HepG2 (cell line): Measurements from ENCODE around the gene FNIP2. TPM values are rescaled to one million over a fixed set of nuclear protein-coding genes. Genes with fewer than 3 reads are reported as not detected.

Experiments
- BRD4 ChIP-seq: sonication (generic); formaldehyde crosslinking; IDR thresholded peaks from 2 replicates; pipeline ENCODE4 v1.4.0; 2020; ENCODE audit warnings: missing genetic modification reagents
- CCAR2 ChIP-seq: fragments of 200-400 bp; formaldehyde crosslinking; optimal IDR thresholded peaks from 2 replicates; pipeline ENCODE3; 2018; ENCODE audit warnings: low read depth, mild to moderate bottlenecking, low read length, moderate library complexity
- FOXA3 ChIP-seq: IDR thresholded peaks from 2 replicates; pipeline ENCODE4 v1.6.1; 2016; ENCODE audit warnings: missing genetic modification reagents, missing compliant biosample characterization
- KDM4B ChIP-seq: sonication (generic); formaldehyde crosslinking; IDR thresholded peaks from 2 replicates; pipeline ENCODE4 v1.4.0; 2020; ENCODE audit warnings: missing genetic modification reagents
- MTF1 ChIP-seq: sonication (generic); formaldehyde crosslinking; IDR thresholded peaks from 2 replicates; pipeline ENCODE4 v1.5.0; 2020; ENCODE audit warnings: missing genetic modification reagents
- MXD4 ChIP-seq: IDR thresholded peaks from 2 replicates; pipeline ENCODE4 v1.6.1; 2016; ENCODE audit warnings: mild to moderate bottlenecking, missing biosample characterization, missing genetic modification reagents
- NFYB ChIP-seq: sonication (generic); formaldehyde crosslinking; IDR thresholded peaks from 2 replicates; pipeline ENCODE4 v1.4.0; 2020; ENCODE audit warnings: missing genetic modification reagents
- PHB2 ChIP-seq: fragments of 450-650 bp; IDR thresholded peaks from 2 replicates; pipeline ENCODE4 v1.6.1; 2018; ENCODE audit not compliant: partially characterized antibody
- RNF2 ChIP-seq: fragments of 450-650 bp; conservative IDR thresholded peaks from 2 replicates; pipeline ENCODE4 v1.6.1; 2016; ENCODE audit warnings: low read depth
- SP140L ChIP-seq: sonication (generic); formaldehyde crosslinking; IDR thresholded peaks from 2 replicates; pipeline ENCODE4 v1.4.0; 2020; ENCODE audit warnings: missing genetic modification reagents, borderline replicate concordance
- THAP11 ChIP-seq: IDR thresholded peaks from 2 replicates; pipeline ENCODE4 v1.6.1; 2016; ENCODE audit warnings: missing biosample characterization, missing genetic modification reagents
- ZBTB20 ChIP-seq: sonication (generic); formaldehyde crosslinking; IDR thresholded peaks from 2 replicates; pipeline ENCODE4 v1.8.1; 2023; ENCODE audit warnings: missing genetic modification reagents, low read depth, mild to moderate bottlenecking, borderline replicate concordance
- ZBTB33 ChIP-seq: sonication (generic); formaldehyde crosslinking; IDR thresholded peaks from 2 replicates; pipeline ENCODE4 v1.4.0; 2020; ENCODE audit warnings: missing genetic modification reagents
- ZBTB7B ChIP-seq: sonication (generic); formaldehyde crosslinking; IDR thresholded peaks from 2 replicates; pipeline ENCODE4 v1.4.0; 2020; ENCODE audit warnings: missing genetic modification reagents
- ZFAT ChIP-seq: sonication (generic); formaldehyde crosslinking; conservative IDR thresholded peaks from 2 replicates; pipeline ENCODE4 v1.8.1; 2023; ENCODE audit warnings: missing genetic modification reagents, inconsistent platforms
- ZNF101 ChIP-seq: sonication (generic); formaldehyde crosslinking; IDR thresholded peaks from 2 replicates; pipeline ENCODE4 v1.4.0; 2020; ENCODE audit warnings: mild to moderate bottlenecking, low read depth, missing genetic modification reagents, borderline replicate concordance
- ZNF564 ChIP-seq: sonication (generic); formaldehyde crosslinking; IDR thresholded peaks from 2 replicates; pipeline ENCODE4 v1.8.1; 2023; ENCODE audit warnings: mild to moderate bottlenecking, missing genetic modification reagents
- ZNF619 ChIP-seq: sonication (generic); formaldehyde crosslinking; IDR thresholded peaks from 2 replicates; pipeline ENCODE4 v1.4.0; 2020; ENCODE audit warnings: mild to moderate bottlenecking, missing genetic modification reagents
- ZNF644 ChIP-seq: IDR thresholded peaks from 2 replicates; pipeline ENCODE4 v1.6.1; 2016; ENCODE audit warnings: low read depth
- ZNF746 ChIP-seq: sonication (generic); formaldehyde crosslinking; IDR thresholded peaks from 2 replicates; pipeline ENCODE4 v1.8.0; 2022; ENCODE audit warnings: mild to moderate bottlenecking, missing genetic modification reagents
- ZNF766 ChIP-seq: sonication (generic); formaldehyde crosslinking; IDR thresholded peaks from 2 replicates; pipeline ENCODE4 v1.5.0; 2020; ENCODE audit warnings: missing genetic modification reagents, borderline replicate concordance
- ZNF776 ChIP-seq: sonication (generic); formaldehyde crosslinking; IDR thresholded peaks from 2 replicates; pipeline ENCODE4 v1.4.0; 2020; ENCODE audit warnings: mild to moderate bottlenecking, missing genetic modification reagents
- polyA plus RNA-seq, 8 experiments: library from polyadenylated mRNA; depleted of rRNA in 3 of 8; stranded (reverse) in 7 of 8; unstranded in 1 of 8; fragments of >200 nt; fragmentation: Illumina TruSeq in 4 of 8; extraction: Trizol in 4 of 8; gene quantifications; 2 replicates each; pipeline versions ENCODE4 v1.2.1 to v1.2.3, GENCODE V29; 2011 to 2016; ENCODE audit warnings: low read depth in 4 of 8, missing spikeins in 1 of 8, mixed read lengths in 1 of 8; ENCODE audit not compliant: insufficient read depth in 1 of 8
- total RNA-seq, 5 experiments: library from RNA; depleted of rRNA; stranded (reverse); fragments of >200 nt; fragmentation: Illumina TruSeq; extraction: Trizol; gene quantifications; 2 replicates each; pipeline ENCODE4 v1.2.3, GENCODE V29; 2016; ENCODE audit warnings: low read depth in 1 of 5
- TF ChIP-seq, protein P1 (sequence below): IDR thresholded peaks from 2 replicates; pipeline ENCODE4 v1.6.1; 2016; ENCODE audit warnings: low read depth, borderline replicate concordance

The FNIP2 gene
- total and polyA plus RNA-seq, 2 of the 13 experiments (the other 11 are each of a cell fraction or from before 2014, with no cell fraction given), result 15.5 to 21.0 TPM

DNA sequence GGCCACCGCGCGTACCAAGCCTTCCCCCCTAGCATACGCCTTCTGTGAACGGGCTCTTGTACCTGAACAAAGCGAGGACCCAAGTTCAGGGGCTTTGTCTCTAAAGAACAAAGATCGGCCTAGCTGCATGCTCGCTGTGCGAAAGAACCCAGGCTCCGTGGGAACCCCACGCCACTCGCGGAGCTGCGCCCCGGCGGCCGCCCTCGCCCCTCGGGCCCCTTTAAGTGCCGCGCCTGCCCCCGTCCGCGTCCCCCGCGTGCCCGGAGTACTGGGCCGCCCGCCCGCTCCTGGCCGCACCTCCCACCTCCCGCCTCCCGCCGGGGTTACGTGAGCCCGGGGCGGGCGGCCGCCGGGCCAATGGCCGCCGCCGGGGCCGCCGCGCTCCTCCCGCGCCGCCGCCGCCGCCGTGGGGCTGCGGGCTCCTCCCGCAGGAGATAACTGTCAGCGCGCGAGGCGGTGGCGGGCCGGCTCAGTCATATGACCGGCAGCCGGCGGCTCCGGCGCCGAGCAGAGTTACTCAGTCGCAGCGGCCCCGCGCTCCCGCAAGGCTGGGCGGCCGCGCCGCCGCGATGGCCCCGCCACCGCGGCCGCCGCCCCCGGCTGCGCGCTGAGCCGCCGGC lies at the start of gene FNIP2 (continued):
- TF ChIP-seq, protein P1, sequence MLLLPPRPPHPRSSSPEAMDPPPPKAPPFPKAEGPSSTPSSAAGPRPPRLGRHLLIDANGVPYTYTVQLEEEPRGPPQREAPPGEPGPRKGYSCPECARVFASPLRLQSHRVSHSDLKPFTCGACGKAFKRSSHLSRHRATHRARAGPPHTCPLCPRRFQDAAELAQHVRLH (CRISPR knock-in tag), result no peak
- TF ChIP-seq NFYB (CRISPR knock-in tag), result no peak
- TF ChIP-seq ZNF101, result no peak
- peak; percentile 37 for TF ChIP-seq ZNF746
- no peak for TF ChIP-seq KDM4B
- no peak for TF ChIP-seq CCAR2
- no peak for TF ChIP-seq ZNF766 (CRISPR knock-in tag)
- peak; percentile 90 for TF ChIP-seq ZBTB7B (CRISPR knock-in tag)
- peak; percentile 61 for TF ChIP-seq RNF2
- no peak; the same call in 1 of the 2 replicates for TF ChIP-seq MXD4
- TF ChIP-seq SP140L, result no peak
- TF ChIP-seq ZBTB20, result no peak
- no peak for TF ChIP-seq ZBTB33
- no peak for TF ChIP-seq ZFAT (CRISPR knock-in tag)
- TF ChIP-seq ZNF619 (CRISPR knock-in tag), result no peak; the same call in 1 of the 2 replicates
- peak; percentile 69; the same call in 1 of the 2 replicates for TF ChIP-seq BRD4 (CRISPR knock-in tag)
- no peak for TF ChIP-seq THAP11 (CRISPR knock-in tag)
- TF ChIP-seq FOXA3 (CRISPR knock-in tag), result peak; percentile 38
- TF ChIP-seq PHB2, result no peak
- TF ChIP-seq MTF1 (CRISPR knock-in tag), result no peak
- no peak for TF ChIP-seq ZNF564 (CRISPR knock-in tag)
- no peak for TF ChIP-seq ZNF644
- TF ChIP-seq ZNF776 (CRISPR knock-in tag), result no peak; the same call in 1 of the 2 replicates
